Liver (tissue), 9 donors: ENCODE data around the gene NBEA. TPM values are rescaled to one million over a fixed set of nuclear protein-coding genes. Genes with fewer than 3 reads are reported as not detected.

Experiments
- DNase-seq: peaks from one replicate; pipeline ENCODE4 v3.0.0-alpha.2; 2017; ENCODE audit warnings: low spot score
- H3K27ac ChIP-seq, 2 donors: one replicate each; pipeline ENCODE4 v1.7.0; 2013; ENCODE audit warnings: inconsistent platforms in 2 of 2, low read length in 2 of 2, control low read depth in 1 of 2, low read depth in 1 of 2, mild to moderate bottlenecking in 1 of 2
- H3K27me3 ChIP-seq, 4 donors: one replicate each; pipeline versions ENCODE4 v1.6.1 to v1.7.0; 2013; ENCODE audit warnings: low read length in 3 of 4, inconsistent platforms in 1 of 4, mild to moderate bottlenecking in 1 of 4, moderate library complexity in 1 of 4; ENCODE audit not compliant: control insufficient read depth in 4 of 4, insufficient read depth in 4 of 4
- H3K36me3 ChIP-seq, 4 donors: one replicate each; pipeline versions ENCODE4 v1.6.1 to v1.7.0; 2013; ENCODE audit warnings: low read length in 3 of 4, mild to moderate bottlenecking in 3 of 4, low read depth in 1 of 4, moderate library complexity in 1 of 4; ENCODE audit not compliant: control insufficient read depth in 4 of 4, insufficient read depth in 3 of 4
- H3K4me1 ChIP-seq, 4 donors: one replicate each; pipeline versions ENCODE4 v1.6.1 to v1.7.0; 2013; ENCODE audit warnings: low read length in 3 of 4, mild to moderate bottlenecking in 3 of 4, moderate library complexity in 1 of 4; ENCODE audit not compliant: control insufficient read depth in 4 of 4, insufficient read depth in 4 of 4
- H3K4me3 ChIP-seq, 3 donors: one replicate each; pipeline versions ENCODE4 v1.6.1 to v1.7.0; 2013; ENCODE audit warnings: low read length in 3 of 3, control low read depth in 1 of 3, low read depth in 1 of 3, mild to moderate bottlenecking in 1 of 3
- H3K9ac ChIP-seq, 2 donors: one replicate each; pipeline ENCODE4 v1.7.0; 2013; ENCODE audit warnings: low read length in 2 of 2, mild to moderate bottlenecking in 2 of 2, moderate library complexity in 2 of 2, control low read depth in 1 of 2, low read depth in 1 of 2
- H3K9me3 ChIP-seq, 4 donors: one replicate each; pipeline versions ENCODE4 v1.6.1 to v1.7.0; 2013; ENCODE audit warnings: low read length in 3 of 4; ENCODE audit not compliant: control insufficient read depth in 4 of 4
- EGR1 ChIP-seq, 2 donors: IDR thresholded peaks; 2 replicates each; pipeline ENCODE4 v1.6.1; 2016 to 2018; ENCODE audit warnings: antibody characterized with exemption in 2 of 2, low read depth in 2 of 2
- FOXA1 ChIP-seq: IDR thresholded peaks from 2 replicates; pipeline ENCODE4 v1.6.1; 2016; ENCODE audit warnings: antibody characterized with exemption
- FOXA2 ChIP-seq: IDR thresholded peaks from 2 replicates; pipeline ENCODE4 v1.6.1; 2016; ENCODE audit warnings: antibody characterized with exemption
- GABPA ChIP-seq, 2 donors: IDR thresholded peaks in 1 of 2; conservative IDR thresholded peaks in 1 of 2; 2 replicates each; pipeline ENCODE4 v1.6.1; 2016; ENCODE audit warnings: antibody characterized with exemption in 2 of 2, mild to moderate bottlenecking in 1 of 2, moderate library complexity in 1 of 2
- HNF4A ChIP-seq, 2 donors: conservative IDR thresholded peaks; 2 replicates each; pipeline ENCODE4 v1.6.1; 2016; ENCODE audit warnings: antibody characterized with exemption in 2 of 2, mild to moderate bottlenecking in 2 of 2
- HNF4G ChIP-seq: IDR thresholded peaks from 2 replicates; pipeline ENCODE4 v1.6.1; 2016; ENCODE audit warnings: antibody characterized with exemption
- JUND ChIP-seq, 2 donors: IDR thresholded peaks; 2 replicates each; pipeline ENCODE4 v1.6.1; 2016; ENCODE audit warnings: antibody characterized with exemption in 2 of 2
- NR2F2 ChIP-seq: IDR thresholded peaks from 2 replicates; pipeline ENCODE4 v1.6.1; 2016; ENCODE audit warnings: antibody characterized with exemption
- RAD21 ChIP-seq, 2 donors: IDR thresholded peaks; 2 replicates each; pipeline ENCODE4 v1.6.1; 2016; ENCODE audit warnings: antibody characterized with exemption in 2 of 2, mild to moderate bottlenecking in 2 of 2
- REST ChIP-seq: IDR thresholded peaks from 2 replicates; pipeline ENCODE4 v1.6.1; 2016; ENCODE audit warnings: antibody characterized with exemption, mild to moderate bottlenecking
- WGBS: extraction: QIAGEN DNeasy Blood & Tissue Kit; methylation state at CpG from one replicate; pipeline ENCODE4 v1.1.7; 2013; 5-methylcytosine and 5-hydroxymethylcytosine counted together
- polyA plus RNA-seq, 2 donors: library from polyadenylated mRNA; stranded (reverse) in 1 of 2; unstranded in 1 of 2; fragments of 200-250 nt in 1 of 2; fragments of >200 nt in 1 of 2; fragmentation: Nextera tagmentation in 1 of 2; extraction: Ambion mirVana in 1 of 2; gene quantifications; one replicate each; pipeline versions ENCODE4 v1.2.1 to v1.2.3, GENCODE V29; 2013 to 2015
- total RNA-seq, 2 donors: library from RNA; depleted of rRNA; stranded (reverse); fragments of >200 nt; gene quantifications; one replicate each; pipeline ENCODE4 v1.2.3, GENCODE V29; 2014
- TF ChIP-seq, protein P1 (sequence below): IDR thresholded peaks from 2 replicates; pipeline ENCODE4 v1.6.1; 2016; ENCODE audit warnings: antibody characterized with exemption
- TF ChIP-seq, protein P2 (sequence below): IDR thresholded peaks from 2 replicates; pipeline ENCODE4 v1.6.1; 2016; ENCODE audit warnings: antibody characterized with exemption
- TF ChIP-seq, protein P3 (sequence below): fragments of 150-350 bp; IDR thresholded peaks from 2 replicates; pipeline ENCODE4 v1.5.1; 2017; ENCODE audit warnings: improper control_type of control experiment, low read depth, low read length; ENCODE audit not compliant: missing input control
- donor health status: healthy.
- donor health status: healthy.
- donor health status: healthy.
- donor health status: healthy.
- donor health status: healthy.

Gene NBEA
- total and polyA plus RNA-seq, 4 donors = 0.24 to 3.5 (median 1.4) TPM

DNA sequence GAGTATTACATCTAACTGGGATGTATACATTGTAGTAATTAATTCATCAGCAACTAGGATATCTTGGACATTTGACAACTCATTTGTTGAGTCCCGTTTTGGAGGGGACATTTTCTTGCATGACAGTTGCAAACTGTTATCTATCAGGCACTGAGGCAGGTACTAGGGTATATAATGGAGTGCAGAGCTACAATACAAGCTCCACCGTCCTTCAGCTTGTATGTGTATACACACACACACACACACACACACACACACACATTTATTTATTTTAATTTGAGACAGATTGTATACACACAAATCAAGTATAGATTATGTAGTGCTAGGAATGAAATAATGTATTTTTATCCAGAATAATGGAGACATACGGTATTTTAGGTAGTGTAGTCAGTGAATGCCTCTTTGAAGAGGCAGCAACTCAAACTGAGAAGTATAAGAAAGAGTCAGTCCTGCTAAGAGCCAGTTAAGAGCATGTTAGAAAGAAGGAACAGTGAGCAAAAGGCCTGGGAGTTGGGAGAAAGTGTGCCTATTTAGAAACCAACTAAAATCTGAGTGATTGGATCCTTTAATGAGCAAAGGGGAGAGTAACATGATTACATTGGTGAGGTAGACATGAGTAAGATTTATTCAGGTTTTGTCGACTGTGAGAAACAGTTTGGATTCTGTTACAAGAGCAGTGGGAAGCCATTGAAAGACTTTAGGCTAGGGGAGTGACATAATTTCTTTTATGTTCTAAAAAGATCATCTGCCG is 74.5 kb downstream of the NBEA start:
- Histone ChIP-seq H3K4me3 (no peak overlapping the region), H3K9ac (no peak overlapping the region), H3K27me3 (no peaks in the 10 kb centered on the region), H3K4me1 (no peaks in the 10 kb centered on the region), H3K9me3 (no peaks in the 10 kb centered on the region), H3K36me3 (no peaks in the 10 kb centered on the region), H3K27ac (no peak overlapping the region)
- no peak for TF ChIP-seq JUND (IDR thresholded peaks at IDR 0.05)
- TF ChIP-seq, protein P1, sequence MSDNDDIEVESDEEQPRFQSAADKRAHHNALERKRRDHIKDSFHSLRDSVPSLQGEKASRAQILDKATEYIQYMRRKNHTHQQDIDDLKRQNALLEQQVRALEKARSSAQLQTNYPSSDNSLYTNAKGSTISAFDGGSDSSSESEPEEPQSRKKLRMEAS = no peak
- WGBS = 82% methylated on average over 5 of the region's 5 CpGs
- no peak for DNase-seq

- H3K36me3 ChIP-seq = no peaks in the 10 kb centered on the region
- 78% methylated on average over 2 of the region's 2 CpGs for WGBS
- H3K4me1 ChIP-seq = no peaks in the 10 kb centered on the region
- no peak for TF ChIP-seq FOXA2
- no peak for TF ChIP-seq NR2F2
- TF ChIP-seq, protein P1 = no peak
- no peak for TF ChIP-seq RAD21 (IDR thresholded peaks at IDR 0.05)
- no peak for TF ChIP-seq HNF4A (conservative IDR thresholded peaks at IDR 0.05)
- TF ChIP-seq, protein P2, sequence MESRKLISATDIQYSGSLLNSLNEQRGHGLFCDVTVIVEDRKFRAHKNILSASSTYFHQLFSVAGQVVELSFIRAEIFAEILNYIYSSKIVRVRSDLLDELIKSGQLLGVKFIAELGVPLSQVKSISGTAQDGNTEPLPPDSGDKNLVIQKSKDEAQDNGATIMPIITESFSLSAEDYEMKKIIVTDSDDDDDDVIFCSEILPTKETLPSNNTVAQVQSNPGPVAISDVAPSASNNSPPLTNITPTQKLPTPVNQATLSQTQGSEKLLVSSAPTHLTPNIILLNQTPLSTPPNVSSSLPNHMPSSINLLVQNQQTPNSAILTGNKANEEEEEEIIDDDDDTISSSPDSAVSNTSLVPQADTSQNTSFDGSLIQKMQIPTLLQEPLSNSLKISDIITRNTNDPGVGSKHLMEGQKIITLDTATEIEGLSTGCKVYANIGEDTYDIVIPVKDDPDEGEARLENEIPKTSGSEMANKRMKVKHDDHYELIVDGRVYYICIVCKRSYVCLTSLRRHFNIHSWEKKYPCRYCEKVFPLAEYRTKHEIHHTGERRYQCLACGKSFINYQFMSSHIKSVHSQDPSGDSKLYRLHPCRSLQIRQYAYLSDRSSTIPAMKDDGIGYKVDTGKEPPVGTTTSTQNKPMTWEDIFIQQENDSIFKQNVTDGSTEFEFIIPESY = no peak
- no peak for TF ChIP-seq JUND (IDR thresholded peaks at IDR 0.05)
- no peak for TF ChIP-seq EGR1 (IDR thresholded peaks at IDR 0.05; ENCODE audit: low read depth in 2 of 2)
- no peak for TF ChIP-seq FOXA1
- TF ChIP-seq, protein P3, sequence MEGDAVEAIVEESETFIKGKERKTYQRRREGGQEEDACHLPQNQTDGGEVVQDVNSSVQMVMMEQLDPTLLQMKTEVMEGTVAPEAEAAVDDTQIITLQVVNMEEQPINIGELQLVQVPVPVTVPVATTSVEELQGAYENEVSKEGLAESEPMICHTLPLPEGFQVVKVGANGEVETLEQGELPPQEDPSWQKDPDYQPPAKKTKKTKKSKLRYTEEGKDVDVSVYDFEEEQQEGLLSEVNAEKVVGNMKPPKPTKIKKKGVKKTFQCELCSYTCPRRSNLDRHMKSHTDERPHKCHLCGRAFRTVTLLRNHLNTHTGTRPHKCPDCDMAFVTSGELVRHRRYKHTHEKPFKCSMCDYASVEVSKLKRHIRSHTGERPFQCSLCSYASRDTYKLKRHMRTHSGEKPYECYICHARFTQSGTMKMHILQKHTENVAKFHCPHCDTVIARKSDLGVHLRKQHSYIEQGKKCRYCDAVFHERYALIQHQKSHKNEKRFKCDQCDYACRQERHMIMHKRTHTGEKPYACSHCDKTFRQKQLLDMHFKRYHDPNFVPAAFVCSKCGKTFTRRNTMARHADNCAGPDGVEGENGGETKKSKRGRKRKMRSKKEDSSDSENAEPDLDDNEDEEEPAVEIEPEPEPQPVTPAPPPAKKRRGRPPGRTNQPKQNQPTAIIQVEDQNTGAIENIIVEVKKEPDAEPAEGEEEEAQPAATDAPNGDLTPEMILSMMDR = no peak
- TF ChIP-seq GABPA (IDR thresholded peaks at IDR 0.05 in 1 of 2, conservative IDR thresholded peaks at IDR 0.05 in 1 of 2) = no peak
- H3K9me3 ChIP-seq = no peaks in the 10 kb centered on the region
- H3K9ac ChIP-seq = no peak overlapping the region
- no peak overlapping the region for H3K4me3 ChIP-seq
- DNase-seq = no peak
- H3K27ac ChIP-seq = no peak overlapping the region
- peaks cover 0 to 2% (median 0%) of the 10 kb centered on the region in 4 donors for H3K27me3 ChIP-seq
These were observed 83.2 kb downstream of the NBEA start for GRCh38 chr13:35025314-35025713.

DNA sequence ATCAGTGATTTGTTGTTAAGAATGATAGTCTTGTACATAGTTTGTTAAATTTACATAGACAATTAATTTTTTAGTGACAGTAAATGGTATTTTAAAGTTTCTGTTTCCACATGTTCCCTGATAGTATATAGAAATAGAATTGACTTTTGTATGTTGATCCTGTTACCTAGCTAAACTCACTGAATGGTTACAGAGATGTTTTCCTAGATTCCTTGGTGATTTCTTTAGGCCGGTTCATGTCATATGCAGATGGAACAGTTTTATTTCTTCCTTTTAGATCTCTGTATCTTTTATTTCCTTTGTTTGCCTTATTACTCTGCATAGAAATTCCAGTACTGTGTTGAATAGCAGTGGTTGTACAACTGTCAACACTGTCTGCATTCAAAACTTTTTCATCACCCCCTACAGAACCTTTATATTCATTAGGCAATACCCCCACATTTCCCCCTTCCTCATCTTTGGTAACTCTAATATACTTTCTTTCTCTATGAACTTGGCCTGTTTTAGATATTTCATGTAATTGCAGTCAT is 86.3 kb downstream of the NBEA start:
- WGBS = 97% methylated on average over 1 of the region's 1 CpG
- Histone ChIP-seq H3K9ac (no peak overlapping the region), H3K27me3 (peaks cover 0 to 2% (median 0%) of the 10 kb centered on the region in 4 donors), H3K4me1 (no peaks in the 10 kb centered on the region), H3K9me3 (peaks cover 0 to 10% (median 2%) of the 10 kb centered on the region in 4 donors), H3K27ac (no peak overlapping the region), H3K36me3 (no peaks in the 10 kb centered on the region), H3K4me3 (no peak overlapping the region)
- DNase-seq = no peak
- TF ChIP-seq FOXA2 (no peak), HNF4G (no peak), JUND (IDR thresholded peaks at IDR 0.05) (no peak), REST (no peak), EGR1 (IDR thresholded peaks at IDR 0.05; ENCODE audit: low read depth in 2 of 2) (no peak)
- TF ChIP-seq, protein P3 = no peak
